Naive thymus-derived CD4-positive, alpha-beta T cell (primary cell): ENCODE measurements around the gene ROR2. TPM values are rescaled to one million over a fixed set of nuclear protein-coding genes. Genes with fewer than 3 reads are reported as not detected.

Experiments
- ATAC-seq: fragments of 150-1000 bp; cut with Tn5 transposase; 2 replicates; pipeline ENCODE4 v1.10.0; 2021; ENCODE audit warnings: mild to moderate bottlenecking, moderate library complexity
- CTCF ChIA-PET: fragments of 350-600 bp; sonication (Branson Sonifier 250); formaldehyde crosslinking; loops from one replicate; lab custom pipeline; 2021; ENCODE audit warnings: antibody characterized with exemption; lab: Charles Lee
- POLR2A ChIA-PET: fragments of 350-600 bp; sonication (Branson Sonifier 250); formaldehyde crosslinking; loops from one replicate; lab custom pipeline; 2021; ENCODE audit warnings: antibody characterized with exemption, inconsistent platforms; lab: Charles Lee
- DNase-seq, 9 donors: peaks; one replicate each; pipeline versions ENCODE4 v3.0.0 to v3.0.0-alpha.2; 2020 to 2022; ENCODE audit warnings: mixed read lengths in 1 of 9
- H3K27ac ChIP-seq: one replicate; pipeline ENCODE4 v1.7.0; 2013; ENCODE audit warnings: mild to moderate bottlenecking, low read depth, low read length, moderate library complexity
- H3K27me3 ChIP-seq, 2 donors: one replicate each; pipeline ENCODE4 v1.7.0; 2013; ENCODE audit warnings: low read length in 2 of 2, mild to moderate bottlenecking in 2 of 2, moderate library complexity in 2 of 2; ENCODE audit not compliant: control insufficient read depth in 2 of 2, insufficient read depth in 2 of 2
- H3K36me3 ChIP-seq, 3 experiments: 1 replicate in 2 of 3; 2 replicates in 1 of 3; pipeline ENCODE4 v1.7.0; 2013; ENCODE audit warnings: low read length in 3 of 3, mild to moderate bottlenecking in 3 of 3, moderate library complexity in 1 of 3; ENCODE audit not compliant: insufficient read depth in 3 of 3, control insufficient read depth in 2 of 3
- H3K4me1 ChIP-seq, 2 donors: one replicate each; pipeline ENCODE4 v1.7.0; 2013; ENCODE audit warnings: low read length in 2 of 2, mild to moderate bottlenecking in 2 of 2, moderate library complexity in 1 of 2; ENCODE audit not compliant: control insufficient read depth in 2 of 2, insufficient read depth in 2 of 2
- H3K4me3 ChIP-seq: 2 replicates; pipeline ENCODE4 v1.7.0; 2013; ENCODE audit warnings: mild to moderate bottlenecking, low read length
- H3K9me3 ChIP-seq, 3 experiments: 1 replicate in 2 of 3; 2 replicates in 1 of 3; pipeline ENCODE4 v1.7.0; 2013; ENCODE audit warnings: low read length in 3 of 3; ENCODE audit not compliant: control insufficient read depth in 2 of 3
- H3K27ac Mint-ChIP-seq, 9 donors: one replicate each; pipeline ENCODE4 v1.8.0; 2020 to 2022; ENCODE audit warnings: mixed read lengths in 9 of 9, mild to moderate bottlenecking in 8 of 9, moderate library complexity in 5 of 9, inconsistent platforms in 2 of 9
- H3K27me3 Mint-ChIP-seq, 5 donors: one replicate each; pipeline ENCODE4 v1.8.0; 2021 to 2022; ENCODE audit warnings: mixed read lengths in 5 of 5, mild to moderate bottlenecking in 1 of 5
- H3K36me3 Mint-ChIP-seq, 5 donors: one replicate each; pipeline ENCODE4 v1.8.0; 2020 to 2022; ENCODE audit warnings: mixed read lengths in 5 of 5, mild to moderate bottlenecking in 3 of 5, inconsistent platforms in 1 of 5
- H3K4me1 Mint-ChIP-seq, 7 donors: one replicate each; pipeline ENCODE4 v1.8.0; 2020 to 2022; ENCODE audit warnings: mixed read lengths in 7 of 7, mild to moderate bottlenecking in 3 of 7, inconsistent platforms in 1 of 7
- H3K4me3 Mint-ChIP-seq, 10 donors: one replicate each; pipeline ENCODE4 v1.8.0; 2020 to 2022; ENCODE audit warnings: mild to moderate bottlenecking in 10 of 10, mixed read lengths in 10 of 10, moderate library complexity in 6 of 10, inconsistent platforms in 2 of 10
- H3K9me3 Mint-ChIP-seq, 11 donors: one replicate each; pipeline ENCODE4 v1.8.0; 2020 to 2022; ENCODE audit warnings: mixed read lengths in 11 of 11, mild to moderate bottlenecking in 4 of 11, inconsistent platforms in 1 of 11, moderate library complexity in 1 of 11
- intact Hi-C, 2 donors: fragments of 100-400 bp; cut with micrococcal nuclease; formaldehyde crosslinking; loops; one replicate each; pipeline ENCODE4 v1.15.1; 2023
- polyA plus RNA-seq, 2 donors: library from polyadenylated mRNA; unstranded; fragments of 300-500 nt; fragmentation: Illumina TruSeq; gene quantifications; one replicate each; pipeline ENCODE4 v1.2.3, GENCODE V29; 2021
- total RNA-seq, 6 experiments: library from RNA in 5 of 6; stranded (reverse) in 5 of 6; gene quantifications; 1 replicate in 5 of 6; 2 replicates in 1 of 6; pipeline ENCODE4 v1.2.3 and lab custom pipeline; 2021 to 2026

ROR2 gene
- total and polyA plus RNA-seq, 7 experiments from 2014 or later = 0.48 to 2.1 TPM; not detected in 5

DNA sequence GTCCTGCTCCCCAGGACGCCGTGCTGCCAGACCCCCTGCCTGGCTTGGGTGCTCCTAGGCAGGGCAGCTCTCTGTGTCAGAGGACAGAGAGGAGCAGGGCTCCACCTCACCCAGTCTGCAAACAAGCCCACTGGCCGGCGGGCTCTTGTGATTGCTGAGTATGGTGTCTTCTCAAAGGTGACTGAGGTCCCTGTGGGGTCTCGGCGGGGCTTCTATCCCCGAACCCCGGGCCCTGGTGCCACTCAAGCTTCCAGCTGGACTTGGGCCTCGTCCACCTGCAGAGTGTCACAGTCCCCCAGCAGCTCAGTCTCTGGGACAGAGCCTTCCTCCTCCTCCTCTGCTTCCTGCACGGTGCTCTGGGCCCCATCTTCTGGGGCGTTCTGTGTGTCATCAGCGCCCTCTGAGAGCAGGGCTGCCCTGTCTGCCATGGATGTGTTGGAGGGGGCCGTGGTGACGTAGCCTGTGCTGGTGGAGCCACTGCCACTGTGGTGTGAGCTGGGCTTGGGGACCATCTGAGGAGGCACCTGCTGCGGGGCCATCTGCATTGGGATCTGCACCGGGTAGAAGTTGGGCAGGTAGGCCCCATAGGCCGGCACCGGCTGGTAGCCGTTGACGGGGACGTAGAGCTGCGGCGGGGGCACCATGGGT is 226.5 kb downstream of the ROR2 start:
- no peaks in the 10 kb centered on the region for H3K4me1 ChIP-seq
- peaks cover 27 to 40% (median 31%) of the 10 kb centered on the region in 5 donors for H3K27me3 Mint-ChIP-seq
- H3K27ac ChIP-seq = no peak overlapping the region
- H3K4me1 Mint-ChIP-seq = peaks cover 0 to 10% (median 0%) of the 10 kb centered on the region in 7 donors
- no peak for DNase-seq
- H3K9me3 Mint-ChIP-seq = peaks cover 0 to 2% (median 0%) of the 10 kb centered on the region in 11 donors
- H3K4me3 Mint-ChIP-seq = no peak overlapping the region
- intact Hi-C loops = no loop called here
- H3K4me3 ChIP-seq = no peak overlapping the region
- H3K36me3 ChIP-seq = no peaks in the 10 kb centered on the region
- no peaks in the 10 kb centered on the region for H3K27me3 ChIP-seq
- no peak overlapping the region for H3K27ac Mint-ChIP-seq
- no peaks in the 10 kb centered on the region for H3K36me3 Mint-ChIP-seq
- H3K9me3 ChIP-seq = no peaks in the 10 kb centered on the region
- POLR2A ChIA-PET = no interaction called here
- CTCF ChIA-PET = no interaction called here
- no peak for ATAC-seq

DNA sequence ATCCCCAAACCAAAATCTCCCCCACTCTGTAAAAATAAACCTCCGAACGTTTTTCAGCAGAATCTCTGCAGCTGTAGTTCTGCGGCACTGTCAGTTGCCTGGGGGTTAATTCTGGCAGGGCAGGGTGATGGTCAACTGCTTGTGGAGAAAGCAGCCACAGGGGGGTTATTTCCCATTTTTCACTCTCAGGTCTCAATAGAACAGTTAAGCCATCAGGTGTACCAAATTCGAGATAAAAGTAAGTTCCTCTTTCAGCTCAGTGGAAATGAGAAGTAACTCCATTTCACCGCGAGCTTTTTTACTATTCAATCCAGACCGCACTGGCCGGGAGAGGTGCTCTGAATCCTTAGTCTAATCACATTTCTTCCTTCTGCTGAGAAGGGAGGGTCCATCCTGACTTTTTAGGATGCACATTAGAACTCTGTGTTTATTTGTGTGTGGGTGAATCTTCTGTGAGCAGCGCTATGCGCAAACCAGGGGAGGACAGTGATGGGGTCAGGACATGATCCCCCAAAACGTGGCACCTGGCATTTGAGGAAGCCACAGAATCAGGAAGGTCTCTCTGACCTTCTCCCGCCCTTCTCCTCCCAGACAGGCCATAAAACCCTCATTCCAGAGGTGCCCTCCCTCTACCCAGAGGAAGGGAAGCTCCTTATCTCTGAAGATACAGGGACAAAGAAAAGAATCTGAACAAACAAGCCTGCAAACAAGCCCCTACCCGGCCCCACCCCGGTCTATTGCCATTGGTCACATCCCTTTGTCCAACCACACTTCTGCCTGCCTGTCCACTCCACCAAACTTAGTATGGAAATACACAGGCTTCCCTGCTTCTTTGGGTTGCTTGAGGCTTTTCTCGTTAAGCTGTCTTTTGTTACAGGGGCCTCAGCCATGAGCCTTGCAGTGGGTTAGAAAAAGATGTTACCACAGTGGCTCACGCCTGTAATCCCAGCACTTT is 229.0 kb downstream of the ROR2 start:
- Mint-ChIP-seq H3K4me3 (no peak overlapping the region), H3K27me3 (peaks cover 45 to 62% (median 49%) of the 10 kb centered on the region in 5 donors), H3K27ac (peak overlapping the region in 1 of 9 donors; percentile 36), H3K9me3 (peaks cover 0 to 16% (median 5%) of the 10 kb centered on the region in 11 donors), H3K36me3 (peaks cover 0 to 7% (median 0%) of the 10 kb centered on the region in 5 donors), H3K4me1 (peaks cover 0 to 3% (median 0%) of the 10 kb centered on the region in 7 donors)
- peaks cover 0 to 2% (median 0%) of the 10 kb centered on the region in 3 experiments for H3K9me3 ChIP-seq
- POLR2A ChIA-PET = no interaction called here
- no peaks in the 10 kb centered on the region for H3K4me1 ChIP-seq
- DNase-seq (no peak), ATAC-seq (peak; percentile 40)
- no peak overlapping the region for H3K4me3 ChIP-seq
- H3K27ac ChIP-seq = no peak overlapping the region
- no peaks in the 10 kb centered on the region for H3K27me3 ChIP-seq
- intact Hi-C loops = no loop called here
- CTCF ChIA-PET = interaction anchor here (0.6 kb wide), 1 partner anchor 582 kb away, joined by 4 read pairs; no protein-coding TSS in a partner anchor
- no peaks in the 10 kb centered on the region for H3K36me3 ChIP-seq

DNA sequence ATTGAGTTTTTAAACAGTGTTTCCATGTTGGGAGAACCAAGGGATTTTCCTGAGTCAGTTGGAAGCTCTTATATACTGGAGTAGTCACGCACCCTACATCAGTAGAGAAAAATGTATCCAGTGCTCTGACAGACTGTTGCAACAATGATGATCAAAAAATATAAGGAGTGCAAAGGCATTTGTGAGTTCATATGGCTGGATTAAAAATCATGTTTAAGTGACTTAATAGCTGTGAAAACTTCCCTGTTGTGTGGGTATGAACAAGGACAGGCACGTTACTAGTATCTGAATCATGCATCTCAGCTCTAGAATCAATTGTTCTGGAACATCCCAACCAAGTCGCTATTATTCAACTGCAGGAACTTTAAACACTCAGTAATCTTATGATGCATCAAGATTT is 229.7 kb downstream of the ROR2 start:
- ATAC-seq (no peak), DNase-seq (no peak)
- H3K36me3 ChIP-seq = no peaks in the 10 kb centered on the region
- peaks cover 0 to 5% (median 0%) of the 10 kb centered on the region in 3 experiments for H3K9me3 ChIP-seq
- H3K36me3 Mint-ChIP-seq = peaks cover 0 to 7% (median 0%) of the 10 kb centered on the region in 5 donors
- H3K9me3 Mint-ChIP-seq = peaks cover 0 to 19% (median 5%) of the 10 kb centered on the region in 11 donors
- no peaks in the 10 kb centered on the region for H3K27me3 ChIP-seq
- H3K27ac Mint-ChIP-seq = no peak overlapping the region
- intact Hi-C loops = no loop called here
- no peak overlapping the region for H3K4me3 ChIP-seq
- POLR2A ChIA-PET = no interaction called here
- no peak overlapping the region for H3K4me3 Mint-ChIP-seq
- H3K27ac ChIP-seq = no peak overlapping the region
- peaks cover 50 to 67% (median 57%) of the 10 kb centered on the region in 5 donors for H3K27me3 Mint-ChIP-seq
- no peaks in the 10 kb centered on the region for H3K4me1 ChIP-seq
- CTCF ChIA-PET = no interaction called here
- peaks cover 0 to 3% (median 0%) of the 10 kb centered on the region in 7 donors for H3K4me1 Mint-ChIP-seq

DNA sequence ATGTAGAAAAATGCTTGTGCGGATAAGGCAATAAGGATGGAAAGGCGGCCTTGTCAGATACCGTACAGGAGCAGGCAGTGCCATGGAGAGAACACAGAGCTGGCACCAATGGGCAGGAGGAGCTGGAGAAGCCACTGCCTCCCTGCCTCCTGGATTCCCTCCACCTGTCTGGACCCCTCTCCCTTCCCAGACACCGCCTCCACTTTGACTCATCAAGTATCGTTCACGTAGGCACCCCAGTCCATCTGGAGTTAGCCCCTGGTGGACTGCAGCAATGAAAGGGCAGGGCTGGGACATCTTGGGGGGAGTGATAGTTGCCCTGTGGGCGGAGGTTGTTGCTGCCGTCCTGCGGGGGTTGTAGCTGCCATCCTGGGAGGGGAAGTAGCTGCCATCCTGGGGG is 232.0 kb downstream of the ROR2 start:
- H3K4me3 ChIP-seq = no peak overlapping the region
- H3K4me1 ChIP-seq = no peaks in the 10 kb centered on the region
- DNase-seq = no peak
- H3K27ac ChIP-seq = no peak overlapping the region
- H3K9me3 Mint-ChIP-seq = peaks cover 0 to 22% (median 5%) of the 10 kb centered on the region in 11 donors
- CTCF ChIA-PET = interaction anchor here (1.6 kb wide), 1 partner anchor 17 kb away, joined by 6 read pairs; no protein-coding TSS in a partner anchor
- H3K27me3 ChIP-seq = no peaks in the 10 kb centered on the region
- H3K36me3 ChIP-seq = no peaks in the 10 kb centered on the region
- peaks cover 58 to 72% (median 63%) of the 10 kb centered on the region in 5 donors for H3K27me3 Mint-ChIP-seq
- peaks cover 0 to 3% (median 0%) of the 10 kb centered on the region in 7 donors for H3K4me1 Mint-ChIP-seq
- peaks cover 0 to 5% (median 0%) of the 10 kb centered on the region in 3 experiments for H3K9me3 ChIP-seq
- peaks cover 0 to 7% (median 0%) of the 10 kb centered on the region in 5 donors for H3K36me3 Mint-ChIP-seq
- no peak overlapping the region for H3K27ac Mint-ChIP-seq
- intact Hi-C loops = loop anchor here in 1 of 2 donors (10.0 kb wide), 1 partner anchor 683 kb away; no protein-coding TSS in a partner anchor
- POLR2A ChIA-PET = no interaction called here
- no peak overlapping the region for H3K4me3 Mint-ChIP-seq
- no peak for ATAC-seq

DNA sequence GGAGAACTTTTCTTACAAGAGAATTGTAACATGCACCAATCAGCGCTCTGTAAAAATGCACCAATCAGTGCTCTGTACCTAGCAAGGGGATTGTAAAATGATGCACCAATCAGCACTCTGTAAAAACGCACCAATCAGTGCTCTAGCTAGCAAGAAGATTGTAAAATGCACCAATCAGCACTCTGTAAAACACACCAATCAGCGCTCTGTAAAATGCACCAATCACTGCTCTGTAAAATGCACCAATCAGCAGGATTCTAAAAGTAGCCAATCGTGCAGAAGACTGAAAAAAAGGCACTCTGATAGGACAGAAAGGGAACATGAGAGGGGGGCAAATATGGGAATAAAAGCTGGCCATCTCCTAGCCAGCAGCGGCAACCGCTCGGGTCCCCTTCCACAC is 233.2 kb downstream of the ROR2 start:
- ChIA-PET CTCF (no interaction called here), POLR2A (no interaction called here)
- H3K27me3 Mint-ChIP-seq = peaks cover 55 to 69% (median 62%) of the 10 kb centered on the region in 5 donors

DNA sequence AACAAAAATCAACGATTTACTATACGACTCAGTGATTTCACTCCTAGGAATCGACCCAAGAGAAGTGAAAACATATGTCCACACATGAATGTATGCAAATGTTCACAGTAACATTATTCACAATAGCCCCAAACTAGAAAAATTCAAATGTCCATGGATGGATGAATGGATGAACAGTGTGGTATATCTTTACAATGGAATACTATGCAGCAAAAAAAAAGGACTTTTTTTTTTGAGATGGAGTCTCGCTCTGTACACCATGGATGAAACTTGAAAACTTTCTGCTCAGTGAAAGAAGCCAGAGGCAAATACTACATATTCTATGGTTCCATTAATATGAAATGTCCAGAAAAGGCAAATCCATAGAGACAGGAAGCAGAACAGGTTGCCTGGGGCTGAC is 233.8 kb downstream of the ROR2 start:
- ChIA-PET POLR2A (no interaction called here), CTCF (no interaction called here)
- H3K27ac ChIP-seq = no peak overlapping the region
- H3K4me3 ChIP-seq = no peak overlapping the region
- peaks cover 0 to 22% (median 5%) of the 10 kb centered on the region in 11 donors for H3K9me3 Mint-ChIP-seq
- H3K4me3 Mint-ChIP-seq = no peak overlapping the region
- H3K4me1 ChIP-seq = peaks cover 5 to 6% of the 10 kb centered on the region in 2 donors
- H3K36me3 Mint-ChIP-seq = peaks cover 0 to 7% (median 4%) of the 10 kb centered on the region in 5 donors
- no peaks in the 10 kb centered on the region for H3K36me3 ChIP-seq
- peaks cover 0 to 9% (median 3%) of the 10 kb centered on the region in 7 donors for H3K4me1 Mint-ChIP-seq
- peaks cover 0 to 5% (median 0%) of the 10 kb centered on the region in 3 experiments for H3K9me3 ChIP-seq
- peaks cover 53 to 65% (median 59%) of the 10 kb centered on the region in 5 donors for H3K27me3 Mint-ChIP-seq
- intact Hi-C loops = loop anchor here in 1 of 2 donors (10.0 kb wide), 1 partner anchor 681 kb away; no protein-coding TSS in a partner anchor
- no peak for ATAC-seq
- H3K27ac Mint-ChIP-seq = no peak overlapping the region
- no peaks in the 10 kb centered on the region for H3K27me3 ChIP-seq
- DNase-seq = no peak

More for the DNA sequence above, 233.2 kb downstream of the ROR2 start:
- Histone ChIP-seq H3K9me3 (peaks cover 0 to 5% (median 0%) of the 10 kb centered on the region in 3 experiments), H3K27ac (no peak overlapping the region), H3K4me1 (peaks cover 5 to 6% of the 10 kb centered on the region in 2 donors), H3K36me3 (no peaks in the 10 kb centered on the region), H3K4me3 (no peak overlapping the region), H3K27me3 (no peaks in the 10 kb centered on the region)
- no peak overlapping the region for H3K27ac Mint-ChIP-seq
- no peak overlapping the region for H3K4me3 Mint-ChIP-seq
- H3K9me3 Mint-ChIP-seq = peaks cover 0 to 22% (median 5%) of the 10 kb centered on the region in 11 donors
- peaks cover 0 to 7% (median 4%) of the 10 kb centered on the region in 5 donors for H3K36me3 Mint-ChIP-seq
- DNase-seq = no peak
- H3K4me1 Mint-ChIP-seq = peaks cover 0 to 9% (median 3%) of the 10 kb centered on the region in 7 donors
- no peak for ATAC-seq
- intact Hi-C loops = loop anchor here in 1 of 2 donors (10.0 kb wide), 1 partner anchor 682 kb away; no protein-coding TSS in a partner anchor
